ENCODE measurements around the gene HLA-C. TPM values are rescaled to one million over a fixed set of nuclear protein-coding genes. Genes with fewer than 3 reads are reported as not detected.

HLA-C gene
- total RNA-seq, 4 donors from 2014 or later, result 206 to 531 (median 257) TPM

GRCh38 chr6:31300797-31301196, 28.9 kb upstream of the HLA-C start:
- Histone ChIP-seq H3K27me3 (peaks cover 26% of the 10 kb centered on the region), H3K9me3 (peaks cover 0 to 6% (median 0%) of the 10 kb centered on the region in 3 donors), H3K4me3 (no peak overlapping the region), H3K27ac (no peak overlapping the region), H3K4me1 (no peaks in the 10 kb centered on the region), H3K36me3 (no peaks in the 10 kb centered on the region)
- TF ChIP-seq EP300 (IDR thresholded peaks at IDR 0.05) (no peak), POLR2AphosphoS5 (IDR thresholded peaks at IDR 0.05) (no peak), POLR2A (IDR thresholded peaks at IDR 0.05) (no peak), CTCF (IDR thresholded peaks at IDR 0.05) (no peak)
- WGBS, 2 donors (ENCODE audit: low coverage in 1 of 2), result 57 to 73% methylated on average over 1 to 4 of the region's 4 CpGs
- no peak for ATAC-seq

- 77 to 80% methylated on average over 3 of the region's 3 CpGs for WGBS, 2 donors (ENCODE audit: low coverage in 1 of 2)
- H3K36me3 ChIP-seq, result no peaks in the 10 kb centered on the region
- H3K9me3 ChIP-seq, result peaks cover 0 to 6% (median 0%) of the 10 kb centered on the region in 3 donors
- H3K27ac ChIP-seq, result no peak overlapping the region
- peaks cover 23% of the 10 kb centered on the region for H3K27me3 ChIP-seq
- no peak for TF ChIP-seq POLR2AphosphoS5 (IDR thresholded peaks at IDR 0.05)
- TF ChIP-seq POLR2A (IDR thresholded peaks at IDR 0.05), result no peak
- ATAC-seq, result no peak
- H3K4me1 ChIP-seq, result no peaks in the 10 kb centered on the region
- no peak overlapping the region for H3K4me3 ChIP-seq
Observed at GRCh38 chr6:31299947-31300346, 28.1 kb upstream of the HLA-C start.

- ATAC-seq, result no peak
- TF ChIP-seq POLR2AphosphoS5 (IDR thresholded peaks at IDR 0.05), result no peak
- no peak for TF ChIP-seq EP300 (IDR thresholded peaks at IDR 0.05)
- no peak for TF ChIP-seq POLR2A (IDR thresholded peaks at IDR 0.05)
- no peak for TF ChIP-seq CTCF (IDR thresholded peaks at IDR 0.05)
- H3K36me3 ChIP-seq, result no peaks in the 10 kb centered on the region
- 20 to 23% methylated on average over 2 of the region's 2 CpGs for WGBS, 2 donors (ENCODE audit: low coverage in 1 of 2)
- no peak overlapping the region for H3K27ac ChIP-seq
- peaks cover 27% of the 10 kb centered on the region for H3K27me3 ChIP-seq
- peaks cover 0 to 6% (median 0%) of the 10 kb centered on the region in 3 donors for H3K9me3 ChIP-seq
- H3K4me1 ChIP-seq, result no peaks in the 10 kb centered on the region
- H3K4me3 ChIP-seq, result no peak overlapping the region
Observed at GRCh38 chr6:31299511-31299910, 27.6 kb upstream of the HLA-C start.

- Histone ChIP-seq H3K4me1 (no peaks in the 10 kb centered on the region), H3K36me3 (no peaks in the 10 kb centered on the region), H3K4me3 (no peak overlapping the region), H3K9me3 (peaks cover 0 to 6% (median 0%) of the 10 kb centered on the region in 3 donors), H3K27ac (no peak overlapping the region), H3K27me3 (peaks cover 44% of the 10 kb centered on the region)
- WGBS, 2 donors (ENCODE audit: low coverage in 1 of 2), result 62 to 67% methylated on average over 3 of the region's 3 CpGs
- no peak for ATAC-seq
- TF ChIP-seq CTCF (IDR thresholded peaks at IDR 0.05), result no peak
Observed at GRCh38 chr6:31294056-31294455, 22.2 kb upstream of the HLA-C start.

DNA sequence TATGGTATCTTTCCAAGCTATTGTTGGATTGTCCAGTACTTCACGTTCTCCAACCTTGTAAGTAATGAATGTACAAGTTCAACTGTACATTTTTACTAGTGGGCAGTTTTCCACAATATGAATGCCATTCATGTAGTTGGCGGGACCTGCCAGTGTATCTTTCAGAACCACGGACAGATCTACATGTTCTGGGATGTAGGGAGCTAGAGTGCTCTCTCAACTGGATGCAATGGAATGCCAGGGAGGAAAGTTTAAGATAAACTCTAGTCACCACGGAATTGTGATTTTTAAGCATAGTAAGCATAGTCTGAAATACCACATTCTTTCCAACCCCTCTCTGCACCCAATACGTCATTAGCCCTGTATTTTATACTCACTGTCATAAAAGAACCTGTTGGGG, 21.5 kb upstream of the HLA-C start:
- WGBS, 2 donors (ENCODE audit: low coverage in 1 of 2), result 11 to 18% methylated on average over 4 to 5 of the region's 5 CpGs
- TF ChIP-seq CTCF (IDR thresholded peaks at IDR 0.05) (no peak), POLR2A (IDR thresholded peaks at IDR 0.05) (no peak), EP300 (IDR thresholded peaks at IDR 0.05) (no peak), POLR2AphosphoS5 (IDR thresholded peaks at IDR 0.05) (no peak)
- H3K4me1 ChIP-seq, result no peaks in the 10 kb centered on the region
- no peak for ATAC-seq
- no peak overlapping the region for H3K4me3 ChIP-seq
- H3K27me3 ChIP-seq, result peaks cover 40% of the 10 kb centered on the region
- peaks cover 0 to 6% (median 0%) of the 10 kb centered on the region in 3 donors for H3K9me3 ChIP-seq
- H3K27ac ChIP-seq, result no peak overlapping the region
- H3K36me3 ChIP-seq, result no peaks in the 10 kb centered on the region
